Endothelial cell of umbilical vein (primary cell): ENCODE measurements around the gene TEC. TPM values are rescaled to one million over a fixed set of nuclear protein-coding genes. Genes with fewer than 3 reads are reported as not detected.

ENCODE experiments used
- BruUV-seq: library from RNA; stranded (reverse); fragments of 400-500 nt; replicated peaks from 2 replicates; lab custom pipeline; 2021; lab: Mats Ljungman, UMichigan
- CTCF ChIA-PET: fragments of 300-600, 350-600 bp; sonication (Branson Sonifier 250); formaldehyde crosslinking; loops from one replicate; lab custom pipeline; 2021; ENCODE audit warnings: antibody characterized with exemption, inconsistent platforms; lab: Charles Lee
- POLR2A ChIA-PET: fragments of 300-600, 350-600 bp; sonication (Branson Sonifier 250); formaldehyde crosslinking; loops from one replicate; lab custom pipeline; 2021; ENCODE audit warnings: antibody characterized with exemption, inconsistent platforms; lab: Charles Lee
- DNase-seq: peaks from one replicate; pipeline ENCODE4 v3.0.0-alpha.2; 2011; ENCODE audit warnings: low read depth, low spot score
- FAIRE-seq: peaks from 2 replicates; lab custom pipeline; 2011; peaks lifted over from hg19 to GRCh38; lab: Jason Lieb, UNC
- H2AFZ ChIP-seq: 2 replicates; pipeline ENCODE4 v1.6.0; 2012; ENCODE audit warnings: low read depth, low read length, control low read depth, inconsistent platforms
- H3K27ac ChIP-seq: 2 replicates; pipeline ENCODE4 v1.5.1; 2011; ENCODE audit warnings: low read depth, mild to moderate bottlenecking, control low read depth, low read length, moderate library complexity; ENCODE audit not compliant: insufficient read depth
- H3K27me3 ChIP-seq, 2 experiments: 2 replicates each; pipeline versions ENCODE4 v1.6.0 to v1.6.1; 2011; ENCODE audit warnings: low read length in 2 of 2, mixed read lengths in 1 of 2; ENCODE audit not compliant: control insufficient read depth in 2 of 2, insufficient read depth in 2 of 2
- H3K36me3 ChIP-seq, 2 experiments: 2 replicates in 1 of 2; 3 replicates in 1 of 2; pipeline ENCODE4 v1.5.1; 2011; ENCODE audit warnings: low read length in 2 of 2, mild to moderate bottlenecking in 1 of 2, moderate library complexity in 1 of 2; ENCODE audit not compliant: control insufficient read depth in 2 of 2, insufficient read depth in 2 of 2; ENCODE audit errors: extremely low read depth in 1 of 2
- H3K4me1 ChIP-seq: 3 replicates; pipeline ENCODE4 v1.5.1; 2011; ENCODE audit warnings: mild to moderate bottlenecking, low read length; ENCODE audit not compliant: control insufficient read depth, insufficient read depth; ENCODE audit errors: extremely low read depth
- H3K4me2 ChIP-seq: 2 replicates; pipeline ENCODE4 v1.6.1; 2011; ENCODE audit warnings: low read length, control low read depth, mixed read lengths; ENCODE audit not compliant: insufficient read depth
- H3K4me3 ChIP-seq, 3 experiments: fragments of 200-600 bp in 1 of 3; sonication (generic), shearing (Covaris generic) in 1 of 3; replicated peaks in 1 of 3; 2 replicates each; pipeline ENCODE4 v1.5.1; 2011 to 2016; ENCODE audit warnings: control low read depth in 3 of 3, low read length in 3 of 3, mild to moderate bottlenecking in 2 of 3, inconsistent platforms in 1 of 3, low read depth in 1 of 3, moderate library complexity in 1 of 3; ENCODE audit not compliant: insufficient read depth in 1 of 3
- H3K79me2 ChIP-seq: 2 replicates; pipeline ENCODE4 v1.6.0; 2012; ENCODE audit warnings: low read length, inconsistent platforms; ENCODE audit not compliant: control insufficient read depth, insufficient read depth
- H3K9ac ChIP-seq: replicated peaks from 2 replicates; pipeline ENCODE3; 2011; ENCODE audit warnings: low read length, control low read depth; ENCODE audit not compliant: insufficient read depth; ENCODE audit errors: extremely low read depth
- H3K9me1 ChIP-seq: replicated peaks from 3 replicates; pipeline ENCODE4 v1.6.0; 2011; ENCODE audit warnings: mild to moderate bottlenecking, low read length; ENCODE audit not compliant: control insufficient read depth, insufficient read depth; ENCODE audit errors: extremely low read depth
- H3K9me3 ChIP-seq: replicated peaks from 2 replicates; pipeline ENCODE4 v1.5.1; 2012; ENCODE audit warnings: low read length, inconsistent platforms; ENCODE audit not compliant: control insufficient read depth, insufficient read depth
- H4K20me1 ChIP-seq: replicated peaks from 2 replicates; pipeline ENCODE3; 2011; ENCODE audit warnings: mild to moderate bottlenecking, low read length; ENCODE audit not compliant: control insufficient read depth, insufficient read depth; ENCODE audit errors: extremely low read depth
- EZH2 ChIP-seq: IDR thresholded peaks from 2 replicates; pipeline ENCODE4 v1.6.1; 2012; ENCODE audit warnings: borderline replicate concordance, low read depth, mild to moderate bottlenecking, moderate library complexity, low read length, inconsistent platforms; ENCODE audit not compliant: severe bottlenecking
- FOS ChIP-seq: IDR thresholded peaks from 2 replicates; pipeline ENCODE4 v1.6.1; 2011; ENCODE audit warnings: mild to moderate bottlenecking, low read length, moderate library complexity, borderline replicate concordance; ENCODE audit not compliant: insufficient read depth
- GATA2 ChIP-seq: IDR thresholded peaks from 2 replicates; pipeline ENCODE4 v1.7.0; 2011; ENCODE audit warnings: low read depth, mild to moderate bottlenecking, moderate library complexity, mixed read lengths, low read length; ENCODE audit not compliant: insufficient read length, insufficient read depth
- JUN ChIP-seq: IDR thresholded peaks from 2 replicates; pipeline ENCODE4 v1.6.1; 2011; ENCODE audit warnings: borderline replicate concordance, low read depth; ENCODE audit not compliant: insufficient read length, insufficient read depth
- MYC ChIP-seq: IDR thresholded peaks from one replicate; pipeline ENCODE4 v1.6.1; 2011; ENCODE audit warnings: mild to moderate bottlenecking, low read depth, low read length
- POLR2A ChIP-seq: IDR thresholded peaks from 2 replicates; pipeline ENCODE4 v1.6.1; 2012; ENCODE audit warnings: low read depth, mild to moderate bottlenecking, control low read depth, low read length
- POLR2AphosphoS5 ChIP-seq: IDR thresholded peaks from 2 replicates; pipeline ENCODE4 v1.6.1; 2012; ENCODE audit warnings: low read depth, mild to moderate bottlenecking, control low read depth, low read length, moderate library complexity; ENCODE audit not compliant: insufficient read depth
- dilution Hi-C: fragments of 300-500 bp; cut with MboI; formaldehyde crosslinking; loops from one replicate; pipeline ENCODE4 v1.15.0; 2019; ENCODE audit warnings: low sequenced_read_pairs; ENCODE audit not compliant: extremely low pct_ligation_motif_present
- intact Hi-C: fragments of 100-400 bp; cut with micrococcal nuclease; formaldehyde crosslinking; loops from one replicate; pipeline ENCODE4 v1.10.0; 2022
- polyA plus RNA-seq, 4 experiments: library from polyadenylated mRNA; depleted of rRNA in 3 of 4; stranded (reverse) in 3 of 4; unstranded in 1 of 4; fragments of >200 nt; gene quantifications; 2 replicates each; pipeline versions ENCODE4 v1.2.1 to v1.2.3, GENCODE V29; 2011 to 2012; ENCODE audit warnings: missing spikeins in 1 of 4
- total RNA-seq: library from RNA; stranded (reverse); gene quantifications from 2 replicates; pipeline ENCODE4 v1.2.3, GENCODE V29; 2021
- TF ChIP-seq, protein P1 (sequence below): IDR thresholded peaks from 2 replicates; pipeline ENCODE4 v1.6.1; 2011; ENCODE audit not compliant: insufficient read depth, insufficient read length
- TF ChIP-seq, protein P2 (sequence below), 2 donors: IDR thresholded peaks; 1 replicate in 1 of 2; 2 replicates in 1 of 2; pipeline ENCODE4 v1.5.1; 2011; ENCODE audit warnings: low read length in 2 of 2, mild to moderate bottlenecking in 2 of 2, moderate library complexity in 2 of 2, control low read depth in 1 of 2, inconsistent platforms in 1 of 2, low read depth in 1 of 2; ENCODE audit not compliant: insufficient read depth in 1 of 2; ENCODE audit errors: extremely low read depth in 1 of 2

TEC gene
- total and polyA plus RNA-seq, 2 donors (not counting 3 experiments of a cell fraction or from before 2014, with no cell fraction given): 0.08 to 0.86 TPM

DNA sequence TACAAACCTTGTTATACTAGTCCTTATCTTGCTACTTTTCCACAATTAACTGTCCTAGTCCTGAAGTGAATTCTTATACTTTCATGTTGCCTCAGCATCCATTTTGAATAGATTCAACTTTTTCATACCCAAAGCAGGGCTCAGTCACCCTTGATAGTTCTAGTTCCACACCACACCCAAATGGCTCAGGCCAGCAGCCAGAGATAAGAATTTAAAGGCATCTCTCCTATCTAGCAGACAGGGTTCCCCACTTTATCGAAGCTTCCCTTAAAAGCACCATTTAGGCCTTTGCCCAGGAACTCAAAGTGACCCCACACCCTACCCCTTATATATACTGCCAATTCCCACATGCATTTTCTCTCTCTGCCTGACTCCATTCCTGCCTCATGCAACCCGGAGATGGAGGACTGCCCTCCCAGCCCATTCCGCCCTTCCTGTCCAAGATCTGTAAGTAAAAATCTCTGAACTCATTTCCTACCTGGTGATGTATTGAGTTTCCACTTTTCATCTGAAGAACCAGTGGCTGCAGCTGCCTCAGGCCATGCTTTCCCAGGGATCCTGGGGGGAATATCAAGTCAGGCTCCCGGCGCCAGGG, 71.9 kb downstream of the TEC start:
- BruUV-seq: no TSS peak
- intact Hi-C loops (no loop called here), dilution Hi-C loops (no loop called here)
- Histone ChIP-seq H3K4me3 (no peak overlapping the region), H3K4me1 (peaks cover 5% of the 10 kb centered on the region), H3K79me2 (no peaks in the 10 kb centered on the region), H3K9me3 (no peaks in the 10 kb centered on the region), H3K9me1 (no peaks in the 10 kb centered on the region), H3K36me3 (no peaks in the 10 kb centered on the region), H3K27me3 (peaks cover 3 to 10% of the 10 kb centered on the region in 2 experiments), H3K27ac (no peak overlapping the region), H3K4me2 (no peak overlapping the region), H4K20me1 (no peaks in the 10 kb centered on the region), H3K9ac (no peak overlapping the region), H2AFZ (no peak overlapping the region)
- POLR2A ChIA-PET: no interaction called here
- TF ChIP-seq FOS (no peak), MYC (no peak), JUN (no peak), EZH2 (no peak), POLR2AphosphoS5 (no peak), POLR2A (no peak), GATA2 (no peak)
- TF ChIP-seq, protein P1, sequence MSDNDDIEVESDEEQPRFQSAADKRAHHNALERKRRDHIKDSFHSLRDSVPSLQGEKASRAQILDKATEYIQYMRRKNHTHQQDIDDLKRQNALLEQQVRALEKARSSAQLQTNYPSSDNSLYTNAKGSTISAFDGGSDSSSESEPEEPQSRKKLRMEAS: no peak
- TF ChIP-seq, protein P2, sequence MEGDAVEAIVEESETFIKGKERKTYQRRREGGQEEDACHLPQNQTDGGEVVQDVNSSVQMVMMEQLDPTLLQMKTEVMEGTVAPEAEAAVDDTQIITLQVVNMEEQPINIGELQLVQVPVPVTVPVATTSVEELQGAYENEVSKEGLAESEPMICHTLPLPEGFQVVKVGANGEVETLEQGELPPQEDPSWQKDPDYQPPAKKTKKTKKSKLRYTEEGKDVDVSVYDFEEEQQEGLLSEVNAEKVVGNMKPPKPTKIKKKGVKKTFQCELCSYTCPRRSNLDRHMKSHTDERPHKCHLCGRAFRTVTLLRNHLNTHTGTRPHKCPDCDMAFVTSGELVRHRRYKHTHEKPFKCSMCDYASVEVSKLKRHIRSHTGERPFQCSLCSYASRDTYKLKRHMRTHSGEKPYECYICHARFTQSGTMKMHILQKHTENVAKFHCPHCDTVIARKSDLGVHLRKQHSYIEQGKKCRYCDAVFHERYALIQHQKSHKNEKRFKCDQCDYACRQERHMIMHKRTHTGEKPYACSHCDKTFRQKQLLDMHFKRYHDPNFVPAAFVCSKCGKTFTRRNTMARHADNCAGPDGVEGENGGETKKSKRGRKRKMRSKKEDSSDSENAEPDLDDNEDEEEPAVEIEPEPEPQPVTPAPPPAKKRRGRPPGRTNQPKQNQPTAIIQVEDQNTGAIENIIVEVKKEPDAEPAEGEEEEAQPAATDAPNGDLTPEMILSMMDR (IDR thresholded peaks at IDR 0.05; ENCODE audit: extremely low read depth in 1 of 2, insufficient read depth in 1 of 2, low read depth in 1 of 2, low read length in 2 of 2): no peak
- CTCF ChIA-PET: no interaction called here
- no peak for FAIRE-seq
- DNase-seq: no peak
